Gastroesophageal sphincter (tissue), 3 donors: ENCODE results near the gene KNL1.

Source experiments
- CTCF ChIP-seq, 4 experiments: fragments of 200-600 bp in 2 of 4; fragments of 450-650 bp in 2 of 4; sonication (generic) in 1 of 4; IDR thresholded peaks; one replicate each; pipeline ENCODE4 v1.5.1; 2017 to 2019; ENCODE audit warnings: antibody characterized with exemption in 4 of 4, mild to moderate bottlenecking in 2 of 4, moderate library complexity in 2 of 4
- EP300 ChIP-seq: sonication (generic); formaldehyde crosslinking; IDR thresholded peaks from one replicate; pipeline ENCODE4 v1.6.1; 2017; ENCODE audit warnings: antibody characterized with exemption, mild to moderate bottlenecking
- POLR2A ChIP-seq, 2 donors: fragments of 450-650 bp; IDR thresholded peaks; one replicate each; pipeline ENCODE4 v1.6.1; 2017; ENCODE audit warnings: antibody characterized with exemption in 2 of 2, mild to moderate bottlenecking in 2 of 2, moderate library complexity in 1 of 2
- POLR2AphosphoS5 ChIP-seq: sonication (generic); formaldehyde crosslinking; IDR thresholded peaks from one replicate; pipeline ENCODE4 v1.6.1; 2017; ENCODE audit warnings: antibody characterized with exemption

- TF ChIP-seq POLR2AphosphoS5 (no peak), CTCF (IDR thresholded peaks at IDR 0.05) (no peak), POLR2A (IDR thresholded peaks at IDR 0.05) (no peak), EP300 (no peak)
Measured at GRCh38 chr15:40695469-40695890, 101.4 kb downstream of the KNL1 start.
